NCI-H1436 treated with DMSO at 0.1 percent for 48 hours (cell line): Measurements from ENCODE around the gene REEP5.
"Not testable (repeated sequence)": the region's sequence is repeated elsewhere in the genome, so short reads cannot be mapped to it uniquely, and the experiment has no call there.

Experiments
- DNase-seq: peaks from one replicate; lab custom pipeline; 2025; lab: John Stamatoyannopoulos, UW

Gene REEP5

DNA sequence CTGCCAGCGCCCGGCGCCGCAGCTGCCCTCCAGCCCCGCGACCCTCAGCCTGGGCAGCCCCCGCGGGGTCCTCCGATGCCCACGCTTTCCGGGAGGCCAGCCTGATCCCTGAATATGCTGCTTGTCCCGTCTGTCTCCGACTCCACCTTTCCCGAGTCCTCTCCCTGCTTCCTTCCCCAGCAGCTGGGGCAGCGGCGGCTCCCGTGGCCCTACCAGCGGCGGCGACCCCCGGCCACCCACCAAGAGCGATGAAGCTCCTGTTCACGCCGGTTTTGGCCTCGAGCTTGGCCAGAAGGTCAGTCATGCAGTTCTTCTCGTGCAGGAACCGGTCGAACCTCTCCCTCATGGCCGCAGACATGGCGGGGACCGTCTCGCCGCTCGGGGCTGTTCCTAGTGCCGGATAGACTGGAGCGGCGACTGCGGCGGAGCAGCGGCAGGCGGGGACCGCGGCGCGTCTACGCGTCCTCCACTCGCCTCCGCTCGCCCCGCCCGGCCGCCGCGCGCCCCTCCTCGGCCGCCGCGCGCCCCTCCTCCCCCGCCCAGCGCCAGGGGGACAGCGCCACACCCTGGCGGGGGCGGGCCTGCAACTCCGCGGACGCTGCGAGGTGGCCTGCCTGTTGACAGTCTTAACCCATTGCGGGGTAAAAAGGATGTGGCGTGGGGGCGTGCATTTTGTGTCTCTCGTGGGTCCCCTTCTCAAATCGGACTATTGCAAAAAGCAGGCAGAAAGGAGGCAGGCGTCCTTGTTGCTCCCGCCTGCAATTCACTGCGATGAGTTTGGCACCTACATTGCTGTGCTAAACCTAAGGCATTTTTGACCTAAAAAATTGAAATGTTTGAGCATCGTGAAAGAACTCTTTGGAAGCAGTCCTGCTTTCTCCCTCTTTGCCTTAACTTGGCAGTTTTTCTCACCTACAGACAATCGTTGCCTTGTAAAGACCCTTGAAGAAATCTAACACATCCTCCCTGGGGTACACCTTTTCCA, at the start of gene REEP5:
Gene REEP5 (minus strand): TSS at position 395 of the 985 bp plus-strand sequence. CDS start 37 bp downstream, at position 358.
- DNase-seq, result peak; percentile 16

DNA sequence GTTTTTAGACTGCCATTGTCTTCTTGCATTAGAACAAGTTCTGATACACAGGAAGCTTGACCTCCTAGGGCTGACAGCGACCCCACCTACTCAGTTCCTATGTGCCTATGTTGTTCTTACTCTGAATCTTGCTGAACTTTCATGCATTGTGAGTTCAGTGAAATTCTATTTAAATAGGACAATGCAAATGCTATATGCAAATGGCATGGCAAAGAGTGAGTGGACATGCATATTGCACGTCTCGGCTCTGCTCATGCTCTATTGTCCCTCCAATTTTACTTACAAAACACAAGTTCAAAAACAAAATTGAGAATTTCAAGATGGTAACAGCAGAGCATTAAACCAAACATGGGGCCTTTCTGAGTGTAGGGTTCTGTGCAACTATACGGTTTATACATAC, 49.2 kb upstream of the REEP5 start:
- no peak for DNase-seq

DNA sequence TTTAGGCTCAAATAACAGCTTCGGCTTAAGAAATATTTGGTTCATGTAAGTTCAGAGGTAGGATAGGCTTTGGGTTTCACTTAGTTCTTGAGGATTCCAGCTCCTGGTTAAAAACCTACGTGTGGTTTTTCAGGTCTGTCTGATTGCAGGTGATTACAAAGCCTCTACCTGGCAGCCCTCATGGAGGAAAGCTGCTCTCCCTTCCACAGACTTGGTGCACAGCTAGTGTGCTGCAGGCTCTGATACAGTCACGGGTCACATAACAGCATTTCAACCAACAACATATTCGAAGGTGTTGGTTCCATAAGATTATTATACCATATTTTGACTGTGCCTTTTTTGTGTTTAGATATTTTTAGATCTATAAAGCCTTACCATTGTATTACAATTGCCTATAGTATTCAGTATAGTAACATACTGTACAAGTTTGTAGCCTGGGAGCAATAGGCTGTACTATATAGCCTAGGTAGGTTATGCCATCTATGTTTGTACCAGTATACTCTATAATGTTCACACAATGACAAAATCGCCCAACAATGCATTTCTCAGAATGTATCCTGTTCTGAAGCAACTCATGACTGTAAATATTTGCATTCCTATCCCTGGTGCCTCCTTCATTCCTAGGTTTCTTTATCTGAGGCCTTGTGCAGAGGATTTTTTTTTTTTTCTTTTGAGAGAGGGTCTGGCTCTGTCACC, 46.5 kb upstream of the REEP5 start:
- DNase-seq, result no peak

DNA sequence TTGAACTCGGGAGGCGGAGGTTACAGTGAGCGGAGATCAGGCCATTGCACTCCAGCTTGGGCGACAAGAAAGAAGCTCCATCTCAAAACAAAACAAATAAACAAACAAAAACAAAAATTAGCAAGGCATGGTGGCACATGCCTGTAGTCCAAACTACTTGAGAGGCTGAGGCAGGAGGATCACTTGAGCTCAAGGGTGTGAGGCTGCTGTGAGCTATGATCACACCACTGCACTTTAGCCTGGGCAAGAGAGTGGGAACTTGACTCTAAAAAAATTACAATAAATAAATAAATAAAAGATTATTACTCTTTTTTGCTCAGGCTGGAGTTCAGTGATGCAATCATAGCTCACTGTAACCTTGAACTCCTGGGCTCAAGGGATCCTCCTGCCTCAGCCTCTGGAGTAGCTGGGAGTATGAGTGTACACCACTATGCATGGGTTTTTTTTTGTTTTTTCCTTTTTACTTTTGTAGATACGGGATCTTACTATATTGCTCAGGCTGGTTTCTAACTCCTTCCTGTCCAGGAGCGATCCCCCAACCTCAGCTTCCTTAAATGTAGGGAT, 45.6 kb upstream of the REEP5 start:
- DNase-seq, result no peak

DNA sequence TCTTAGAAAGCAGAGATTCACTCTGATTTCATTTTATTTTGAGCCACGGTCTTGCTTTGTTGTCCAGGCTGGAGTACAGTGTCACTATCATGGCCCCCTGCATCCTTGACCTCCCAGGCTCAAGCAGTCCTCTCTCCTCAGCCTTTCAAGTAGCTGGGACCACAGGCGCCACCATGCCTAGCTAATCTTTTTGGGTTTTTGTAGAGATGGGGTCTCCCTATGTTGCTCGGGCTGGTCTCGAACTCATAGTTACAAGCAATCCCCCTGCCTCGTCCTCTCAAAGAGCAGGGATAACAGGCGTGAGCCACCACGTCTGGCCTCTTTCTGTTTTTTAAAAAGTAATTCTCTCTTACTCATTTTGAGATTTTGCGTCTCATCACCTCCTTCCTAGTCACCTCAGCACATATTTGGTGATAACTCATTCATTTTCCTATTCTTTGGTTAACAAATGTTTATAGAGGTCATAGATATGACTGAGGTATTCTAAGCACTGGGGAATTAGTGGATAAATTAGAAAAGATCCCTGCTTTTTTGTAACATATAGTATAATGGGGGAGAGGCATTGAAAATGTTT, 43.8 kb upstream of the REEP5 start:
- DNase-seq, result no peak

DNA sequence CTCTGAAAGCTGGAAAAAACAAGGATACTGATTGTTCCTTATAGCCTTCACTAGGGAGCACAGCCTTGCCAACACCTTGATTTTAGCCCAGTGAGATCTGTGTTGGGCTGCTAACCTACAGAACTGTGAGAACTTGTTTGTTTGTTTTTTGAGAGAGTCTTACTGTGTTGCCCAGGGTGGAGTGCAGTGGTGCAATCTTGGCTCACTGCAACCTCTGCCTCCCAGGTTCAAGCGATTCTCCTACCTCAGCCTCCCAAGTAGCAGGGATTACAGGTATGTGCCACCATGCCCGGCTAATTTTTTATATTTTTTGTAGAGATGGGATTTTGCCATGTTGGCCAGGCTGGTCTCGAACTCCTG, 41.3 kb upstream of the REEP5 start:
- DNase-seq, result not testable (repeated sequence)

DNA sequence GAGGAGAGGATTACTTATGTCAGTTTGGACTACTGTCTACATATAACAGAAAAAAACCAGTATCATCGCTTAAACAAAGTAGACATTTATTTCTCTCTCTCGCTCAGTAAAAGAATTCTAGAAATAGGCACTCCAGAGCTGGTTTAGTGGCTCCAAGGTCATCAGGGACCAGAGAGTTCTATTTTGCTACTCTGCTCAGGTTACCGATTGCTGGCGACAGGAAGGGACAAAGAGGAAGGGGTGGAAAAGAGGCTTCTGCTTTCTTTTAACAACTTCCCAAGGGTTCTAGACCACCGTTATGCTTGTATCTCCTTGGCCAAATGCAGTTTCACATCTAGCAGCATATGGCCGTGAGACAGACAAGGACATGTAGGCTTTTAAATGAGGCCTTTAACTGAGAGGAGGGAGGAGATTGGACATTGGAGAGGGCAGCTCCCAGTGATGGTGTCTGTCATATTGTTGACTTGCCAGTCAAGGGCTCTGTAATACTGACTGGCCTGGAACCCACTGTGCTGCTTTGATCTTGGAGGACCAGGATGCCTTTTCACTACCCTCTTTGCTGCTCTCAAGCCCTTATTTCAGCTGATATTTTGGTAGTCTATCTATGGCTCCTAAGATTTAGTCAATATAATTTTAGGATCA, 39.0 kb upstream of the REEP5 start:
- DNase-seq, result no peak

DNA sequence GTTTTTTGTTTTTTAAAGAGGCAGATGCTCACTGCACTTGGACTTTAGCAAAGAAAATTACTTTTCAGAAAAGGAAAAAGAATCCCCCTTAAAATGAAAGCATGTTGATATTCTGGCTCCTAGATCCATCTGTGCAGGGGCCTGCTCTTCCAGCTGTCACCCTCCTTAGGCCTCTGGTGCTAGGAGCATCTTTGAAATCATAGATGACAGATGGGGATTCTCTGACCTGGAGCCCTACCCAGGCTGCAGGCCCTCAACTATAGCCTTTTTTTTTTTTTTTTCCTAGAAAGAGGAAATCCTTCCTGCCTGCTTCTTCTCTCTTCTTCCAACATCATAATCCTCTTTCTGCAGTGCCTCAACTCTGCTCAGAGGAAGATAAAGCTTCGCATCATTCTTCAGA, 38.3 kb upstream of the REEP5 start:
- no peak for DNase-seq

DNA sequence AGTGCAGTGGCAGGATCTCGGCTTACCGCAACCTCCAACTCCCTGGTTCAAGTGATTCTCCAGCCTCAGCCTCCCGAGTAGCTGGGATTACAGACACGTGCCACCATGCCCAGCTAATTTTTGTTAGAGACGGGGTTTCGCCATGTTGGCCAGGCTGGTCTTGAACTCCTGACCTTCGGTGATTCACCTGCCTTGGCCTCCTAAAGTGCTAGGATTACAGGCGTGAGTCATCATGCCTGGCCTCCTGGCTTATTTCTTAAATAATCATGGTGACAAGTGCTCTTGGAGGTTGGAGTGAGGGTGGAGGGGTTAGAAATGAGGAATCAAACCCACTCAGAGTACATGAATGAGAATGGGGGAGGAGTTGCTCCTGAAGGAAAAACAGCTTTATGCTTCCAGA, 37.8 kb upstream of the REEP5 start:
- DNase-seq, result not testable (repeated sequence)

DNA sequence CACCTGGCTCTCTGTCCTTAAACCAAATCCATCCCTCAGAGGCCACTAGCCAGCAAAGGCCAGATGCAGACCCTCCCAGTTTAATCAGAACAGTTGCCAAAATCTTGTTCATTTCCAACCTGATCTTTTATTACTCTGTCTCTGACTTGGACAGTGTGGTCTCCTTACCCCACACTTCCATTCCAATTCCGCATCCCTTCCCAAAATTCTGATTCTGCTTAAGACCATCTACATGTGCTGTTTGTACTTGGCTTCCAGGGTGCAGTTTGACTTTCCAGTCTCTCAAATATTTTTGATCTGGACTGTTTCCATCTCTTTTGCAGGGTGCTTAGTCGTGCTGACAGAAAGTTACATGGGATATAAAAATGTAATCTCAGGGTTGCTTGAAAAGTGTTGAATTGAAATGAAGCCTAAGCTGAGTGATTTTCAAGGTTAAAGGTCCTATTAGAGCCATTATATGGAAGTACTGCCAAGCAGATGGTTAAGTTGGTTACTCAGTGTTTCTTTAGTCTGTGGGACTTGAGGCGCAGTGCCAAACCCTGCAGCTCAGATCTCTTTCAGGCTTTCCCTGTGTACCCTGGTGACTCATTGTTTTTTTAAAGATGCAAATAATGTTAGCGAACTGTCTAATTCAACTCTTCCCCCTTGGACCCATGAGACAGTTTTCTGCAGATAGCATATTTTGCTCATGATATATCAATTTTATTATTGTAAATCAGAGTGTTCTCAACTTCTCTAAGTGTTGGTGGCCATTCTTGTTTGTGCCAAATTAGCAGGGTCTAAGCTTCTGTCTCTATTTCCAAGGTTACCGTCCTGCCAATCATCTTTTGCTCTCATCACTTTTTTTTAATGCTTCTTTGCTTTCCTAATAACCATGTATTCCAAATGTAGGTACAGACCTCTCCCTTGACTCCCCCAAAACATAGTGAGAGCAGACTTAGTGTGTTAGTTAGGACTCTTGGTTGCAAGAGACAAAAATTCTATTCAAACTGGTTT, 36.4 kb upstream of the REEP5 start:
- peak; percentile 19 for DNase-seq

DNA sequence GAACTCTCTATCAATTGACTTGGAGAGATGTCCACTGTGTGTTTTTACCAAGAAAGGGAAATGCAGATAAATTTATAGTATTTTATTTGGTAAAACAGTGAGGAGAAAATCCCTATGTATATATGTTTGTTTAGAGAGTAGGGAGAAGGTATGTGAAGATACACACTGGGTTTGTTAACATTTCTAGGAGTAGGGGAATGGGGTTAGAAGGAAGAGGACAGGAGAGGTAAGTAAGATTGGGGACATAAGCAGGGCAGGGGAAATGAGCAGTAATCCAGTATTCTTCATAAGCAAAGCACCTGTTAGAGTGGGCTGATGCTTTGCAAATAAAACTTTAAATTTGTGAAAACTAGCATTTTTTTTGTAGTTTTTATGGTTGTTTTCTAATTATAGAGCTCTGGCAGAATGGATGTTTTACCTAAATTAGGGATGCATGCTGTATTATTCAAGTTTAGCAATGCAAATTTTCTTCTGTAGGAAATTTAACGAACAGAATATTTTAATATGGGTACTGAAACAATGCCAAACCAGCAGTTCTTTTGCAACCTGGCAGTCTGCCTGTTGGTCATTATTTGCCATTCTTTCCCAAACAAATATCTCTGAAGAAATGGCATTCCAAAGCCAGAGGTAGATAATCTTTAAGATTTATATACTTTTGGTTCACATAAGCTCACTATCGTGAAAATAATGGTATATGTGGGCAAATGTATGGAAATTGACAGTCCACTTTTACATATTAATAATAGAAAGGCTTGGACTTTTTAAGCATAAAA, 35.2 kb upstream of the REEP5 start:
- no peak for DNase-seq

DNA sequence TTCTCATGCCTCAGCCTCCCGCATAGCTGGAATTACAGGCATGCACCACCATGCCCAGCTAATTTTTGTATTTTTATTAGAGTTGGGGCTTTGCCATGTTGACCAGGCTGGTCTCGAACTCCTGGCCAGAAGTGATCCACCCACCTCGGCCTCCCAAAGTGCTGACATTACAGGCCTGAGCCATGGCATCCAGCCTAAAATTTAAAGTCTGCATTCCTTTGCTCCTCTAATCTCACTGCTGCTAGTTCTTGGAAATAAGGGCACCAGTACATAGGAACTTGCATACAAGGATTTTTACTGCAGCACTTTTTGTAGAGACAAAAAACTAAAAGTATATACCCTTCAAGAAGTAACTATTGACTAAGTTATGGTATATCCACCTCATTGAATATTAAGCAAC, 34.6 kb upstream of the REEP5 start:
- no peak for DNase-seq

DNA sequence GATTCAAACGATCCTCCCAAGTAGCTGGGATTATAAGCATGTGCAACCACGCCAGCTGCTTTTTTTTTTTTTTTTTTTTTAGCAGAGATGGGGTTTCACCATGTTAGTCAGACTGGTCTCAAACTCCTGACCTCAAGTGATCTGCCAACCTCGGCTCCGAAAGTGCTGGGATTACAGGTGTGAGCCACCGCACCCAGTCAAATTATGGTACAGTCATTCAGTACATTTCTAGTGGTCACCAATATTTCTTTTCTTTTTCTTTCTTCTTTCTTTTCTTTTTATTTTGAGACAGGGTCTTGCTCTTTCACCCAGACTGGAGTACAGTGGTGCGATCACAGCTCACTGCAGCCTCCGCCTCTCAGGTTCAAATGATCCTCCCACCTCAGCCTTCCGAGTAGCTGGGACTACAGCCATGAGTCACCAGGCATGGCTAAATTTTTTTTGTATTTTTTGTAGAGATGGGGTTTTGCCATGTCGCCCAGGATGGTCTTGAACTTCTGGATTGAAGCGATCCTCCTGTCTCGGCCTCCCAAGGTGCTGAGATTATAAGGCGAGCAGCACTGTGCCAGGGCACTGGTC, 29.2 kb upstream of the REEP5 start:
- DNase-seq, result no peak

DNA sequence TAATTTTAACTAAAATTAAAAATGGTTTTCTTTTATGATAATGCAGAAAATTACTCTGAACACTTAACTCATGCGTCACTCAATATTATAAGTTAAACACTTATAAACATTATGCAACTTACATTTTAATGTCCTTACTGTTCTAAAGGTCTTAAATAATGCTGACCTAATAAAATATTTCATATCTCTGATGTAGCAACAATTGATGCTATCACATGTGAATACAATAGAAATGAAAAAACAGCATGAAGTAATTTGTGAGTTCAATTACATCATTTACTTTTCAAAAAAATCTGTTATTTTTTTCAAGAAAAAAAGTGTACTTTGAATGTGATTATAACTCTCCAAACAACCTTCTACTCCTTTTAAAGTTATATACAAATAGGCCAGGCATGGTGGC, 26.4 kb upstream of the REEP5 start:
- no peak for DNase-seq

DNA sequence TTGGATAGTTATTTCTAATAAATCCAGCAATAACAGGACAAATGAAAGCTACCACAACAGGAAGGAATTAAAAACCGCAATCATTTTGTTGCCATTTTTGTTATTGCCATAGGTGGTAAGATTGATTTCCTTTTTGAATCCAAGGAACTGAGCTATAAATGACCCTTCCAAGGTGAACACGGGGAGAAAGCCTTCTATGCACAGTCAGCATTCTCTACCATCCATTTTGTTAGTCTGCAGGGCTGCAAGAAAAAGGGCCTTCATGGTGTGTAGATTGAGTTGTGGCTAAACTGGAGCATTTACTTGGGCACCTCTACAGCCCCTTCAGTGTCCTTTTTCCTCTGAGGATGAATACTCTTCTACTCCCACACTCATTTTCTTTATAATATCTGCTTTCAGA, 18.6 kb upstream of the REEP5 start:
- DNase-seq, result no peak

DNA sequence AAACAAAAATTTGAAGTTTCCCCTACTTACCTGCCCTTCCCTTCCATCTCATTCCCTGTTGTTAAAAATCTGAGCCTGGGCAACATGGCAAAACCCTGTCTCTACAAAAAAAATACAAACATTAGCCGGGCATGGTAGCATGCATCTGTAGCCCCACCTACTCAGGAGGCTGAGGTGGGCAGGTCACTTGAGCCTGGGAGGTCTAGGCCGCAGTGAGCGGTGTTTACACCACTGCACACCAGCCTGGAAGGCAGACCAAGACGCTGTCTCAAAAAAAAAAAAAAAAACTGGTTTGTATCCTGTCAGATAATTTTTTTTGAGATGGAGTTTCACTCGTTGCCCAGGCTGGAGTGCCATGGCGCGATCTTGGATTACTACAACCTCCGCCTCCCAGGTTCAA, 16.3 kb upstream of the REEP5 start:
- no peak for DNase-seq

DNA sequence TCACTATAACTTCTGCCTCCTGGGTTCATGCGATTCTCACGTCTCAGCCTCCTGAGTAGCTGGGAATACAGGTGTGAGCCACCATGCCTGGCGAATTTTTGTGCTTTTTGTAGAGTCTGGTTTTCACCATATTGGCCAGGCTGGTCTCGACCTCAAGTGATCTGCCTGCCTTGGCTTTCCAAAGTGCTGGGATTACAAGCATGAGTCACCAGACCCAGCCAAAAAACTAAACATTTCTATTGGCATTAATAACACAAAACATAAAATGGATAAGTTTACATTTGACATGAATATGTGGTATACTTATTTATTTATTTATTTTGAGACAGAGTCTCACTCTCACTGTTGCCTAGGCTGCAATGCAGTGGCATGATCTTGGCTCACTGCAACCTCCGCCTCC, 13.6 kb upstream of the REEP5 start:
- no peak for DNase-seq

DNA sequence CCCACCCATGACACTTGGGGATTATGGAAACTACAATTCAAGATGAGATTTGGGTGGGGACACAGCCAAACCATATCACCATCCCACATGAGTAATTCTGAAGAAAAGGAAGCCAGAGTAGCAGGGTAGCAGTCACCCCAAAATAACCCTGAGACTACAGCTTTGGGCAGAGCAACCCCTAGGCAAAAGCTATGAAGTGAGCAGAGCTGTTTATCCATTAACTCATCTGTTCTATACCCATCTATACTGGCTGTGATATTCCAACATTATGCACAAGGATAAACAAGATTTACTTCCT, 12.3 kb upstream of the REEP5 start:
- DNase-seq, result no peak

DNA sequence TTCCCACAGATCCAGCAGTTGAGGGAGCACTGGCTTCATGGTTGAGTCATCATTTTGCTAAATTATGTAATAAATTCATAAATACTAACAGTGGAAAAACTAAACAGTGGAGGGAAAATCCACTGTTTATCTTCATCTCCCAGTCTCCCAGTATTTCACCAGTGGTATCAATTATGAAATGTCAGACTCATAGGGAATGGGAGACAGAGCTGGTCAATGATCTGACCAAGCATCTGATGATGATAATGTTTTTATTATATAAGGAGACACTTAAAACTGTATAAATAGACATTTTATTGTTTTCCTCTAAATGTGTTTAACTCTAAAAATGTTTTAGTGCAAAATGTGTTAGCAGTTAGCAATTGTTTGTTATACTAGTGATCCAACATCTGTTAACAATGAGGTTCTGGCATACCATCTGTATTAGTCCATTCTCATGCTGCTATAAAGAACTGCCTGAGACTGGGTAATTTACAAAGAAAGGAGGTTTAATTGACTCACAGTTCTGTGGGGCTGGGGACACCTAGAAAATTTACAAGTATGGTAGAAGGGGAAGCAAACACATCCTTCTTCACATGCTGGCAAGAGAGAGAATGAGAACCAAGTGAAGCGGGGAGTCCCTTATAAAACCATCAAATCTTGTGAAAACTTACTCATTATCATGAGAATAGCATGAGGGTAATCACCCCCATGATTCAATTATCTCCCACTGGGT, 11.8 kb upstream of the REEP5 start:
- DNase-seq, result no peak
